Measurements from ENCODE around the gene LANCL3. TPM values are rescaled to one million over a fixed set of nuclear protein-coding genes. Genes with fewer than 3 reads are reported as not detected.
"Not testable (repeated sequence)": the region's sequence is repeated elsewhere in the genome, so short reads cannot be mapped to it uniquely, and the experiment has no call there.

The LANCL3 gene
- total RNA-seq, 2 experiments from 2014 or later: 0.04 to 0.30 TPM

- no peak overlapping the region for H3K4me3 Mint-ChIP-seq
- H3K27me3 Mint-ChIP-seq: peaks cover 17% of the 10 kb centered on the region
- DNase-seq: no peak
- H3K27ac Mint-ChIP-seq: no peak overlapping the region
- no peaks in the 10 kb centered on the region for H3K36me3 Mint-ChIP-seq
- no peaks in the 10 kb centered on the region for H3K4me1 Mint-ChIP-seq
- H3K9me3 Mint-ChIP-seq: no peaks in the 10 kb centered on the region
These were observed 18.6 kb downstream of the LANCL3 start for GRCh38 chrX:37590047-37590446.

- Mint-ChIP-seq H3K27ac (no peak overlapping the region), H3K36me3 (no peaks in the 10 kb centered on the region), H3K9me3 (no peaks in the 10 kb centered on the region), H3K27me3 (peaks cover 12% of the 10 kb centered on the region), H3K4me3 (no peak overlapping the region), H3K4me1 (no peaks in the 10 kb centered on the region)
- DNase-seq: no peak
These were observed 23.4 kb downstream of the LANCL3 start for GRCh38 chrX:37594755-37595382.

- H3K4me3 Mint-ChIP-seq: no peak overlapping the region
- no peak for DNase-seq
- no peak overlapping the region for H3K27ac Mint-ChIP-seq
- peaks cover 12% of the 10 kb centered on the region for H3K27me3 Mint-ChIP-seq
- H3K36me3 Mint-ChIP-seq: no peaks in the 10 kb centered on the region
- H3K9me3 Mint-ChIP-seq: no peaks in the 10 kb centered on the region
- no peaks in the 10 kb centered on the region for H3K4me1 Mint-ChIP-seq
These were observed 28.3 kb downstream of the LANCL3 start for GRCh38 chrX:37599729-37600128.

GRCh38 chrX:37603938-37604409 lies 32.5 kb downstream of the LANCL3 start:
- Mint-ChIP-seq H3K36me3 (no peaks in the 10 kb centered on the region), H3K4me3 (no peak overlapping the region), H3K27ac (no peak overlapping the region), H3K4me1 (no peaks in the 10 kb centered on the region), H3K9me3 (no peaks in the 10 kb centered on the region), H3K27me3 (peaks cover 16% of the 10 kb centered on the region)
- no peak for DNase-seq

- no peaks in the 10 kb centered on the region for H3K4me1 Mint-ChIP-seq
- no peak overlapping the region for H3K27ac Mint-ChIP-seq
- no peak overlapping the region for H3K4me3 Mint-ChIP-seq
- no peaks in the 10 kb centered on the region for H3K36me3 Mint-ChIP-seq
- DNase-seq: no peak
- H3K9me3 Mint-ChIP-seq: no peaks in the 10 kb centered on the region
- peaks cover 14% of the 10 kb centered on the region for H3K27me3 Mint-ChIP-seq
These were observed 35.8 kb downstream of the LANCL3 start for GRCh38 chrX:37607243-37607642.

- Mint-ChIP-seq H3K27me3 (peaks cover 9% of the 10 kb centered on the region), H3K4me1 (no peaks in the 10 kb centered on the region), H3K9me3 (no peaks in the 10 kb centered on the region), H3K27ac (no peak overlapping the region), H3K36me3 (no peaks in the 10 kb centered on the region), H3K4me3 (no peak overlapping the region)
- DNase-seq: no peak
These were observed 36.7 kb downstream of the LANCL3 start for GRCh38 chrX:37608156-37608555.

- H3K9me3 Mint-ChIP-seq: no peaks in the 10 kb centered on the region
- no peak overlapping the region for H3K4me3 Mint-ChIP-seq
- no peaks in the 10 kb centered on the region for H3K4me1 Mint-ChIP-seq
- H3K36me3 Mint-ChIP-seq: no peaks in the 10 kb centered on the region
- H3K27ac Mint-ChIP-seq: no peak overlapping the region
- DNase-seq: no peak
- peaks cover 5% of the 10 kb centered on the region for H3K27me3 Mint-ChIP-seq
These were observed 38.3 kb downstream of the LANCL3 start for GRCh38 chrX:37609727-37610126.

GRCh38 chrX:37613933-37614332 lies 42.5 kb downstream of the LANCL3 start:
- no peak for DNase-seq
- Mint-ChIP-seq H3K27ac (no peak overlapping the region), H3K36me3 (no peaks in the 10 kb centered on the region), H3K4me3 (no peak overlapping the region), H3K4me1 (no peaks in the 10 kb centered on the region), H3K27me3 (no peaks in the 10 kb centered on the region), H3K9me3 (no peaks in the 10 kb centered on the region)

GRCh38 chrX:37627602-37628001 lies 56.1 kb downstream of the LANCL3 start:
- no peaks in the 10 kb centered on the region for H3K4me1 Mint-ChIP-seq
- no peak overlapping the region for H3K4me3 Mint-ChIP-seq
- H3K9me3 Mint-ChIP-seq: no peaks in the 10 kb centered on the region
- DNase-seq: no peak
- no peaks in the 10 kb centered on the region for H3K27me3 Mint-ChIP-seq
- H3K27ac Mint-ChIP-seq: no peak overlapping the region
- no peaks in the 10 kb centered on the region for H3K36me3 Mint-ChIP-seq

- Mint-ChIP-seq H3K27me3 (no peaks in the 10 kb centered on the region), H3K4me1 (no peaks in the 10 kb centered on the region), H3K9me3 (no peaks in the 10 kb centered on the region), H3K36me3 (no peaks in the 10 kb centered on the region), H3K27ac (no peak overlapping the region), H3K4me3 (no peak overlapping the region)
- no peak for DNase-seq
These were observed 66.6 kb downstream of the LANCL3 start for GRCh38 chrX:37638047-37638446.

GRCh38 chrX:37640142-37640541 lies 68.7 kb downstream of the LANCL3 start:
- Mint-ChIP-seq H3K4me1 (no peaks in the 10 kb centered on the region), H3K4me3 (no peak overlapping the region), H3K36me3 (no peaks in the 10 kb centered on the region), H3K27me3 (no peaks in the 10 kb centered on the region), H3K9me3 (no peaks in the 10 kb centered on the region), H3K27ac (no peak overlapping the region)
- no peak for DNase-seq

GRCh38 chrX:37641859-37642258 lies 70.4 kb downstream of the LANCL3 start:
- H3K27ac Mint-ChIP-seq: no peak overlapping the region
- no peaks in the 10 kb centered on the region for H3K9me3 Mint-ChIP-seq
- H3K36me3 Mint-ChIP-seq: no peaks in the 10 kb centered on the region
- no peak for DNase-seq
- H3K4me3 Mint-ChIP-seq: no peak overlapping the region
- H3K27me3 Mint-ChIP-seq: no peaks in the 10 kb centered on the region
- H3K4me1 Mint-ChIP-seq: no peaks in the 10 kb centered on the region

- H3K4me1 Mint-ChIP-seq: no peaks in the 10 kb centered on the region
- H3K36me3 Mint-ChIP-seq: no peaks in the 10 kb centered on the region
- DNase-seq: no peak
- no peak overlapping the region for H3K27ac Mint-ChIP-seq
- H3K4me3 Mint-ChIP-seq: no peak overlapping the region
- no peaks in the 10 kb centered on the region for H3K27me3 Mint-ChIP-seq
- H3K9me3 Mint-ChIP-seq: peaks cover 2% of the 10 kb centered on the region
These were observed 73.2 kb downstream of the LANCL3 start for GRCh38 chrX:37644381-37645305.

- no peaks in the 10 kb centered on the region for H3K4me1 Mint-ChIP-seq
These were observed 74.8 kb downstream of the LANCL3 start for GRCh38 chrX:37646254-37646653.

GRCh38 chrX:37650879-37651278 lies 79.4 kb downstream of the LANCL3 start:
- DNase-seq, H3K27ac Mint-ChIP-seq, H3K4me1 Mint-ChIP-seq, H3K27me3 Mint-ChIP-seq, H3K9me3 Mint-ChIP-seq, H3K36me3 Mint-ChIP-seq, H3K4me3 Mint-ChIP-seq: not testable (repeated sequence)

More at GRCh38 chrX:37646254-37646653, 74.8 kb downstream of the LANCL3 start:
- no peak for DNase-seq
- H3K4me3 Mint-ChIP-seq: no peak overlapping the region
- peaks cover 2% of the 10 kb centered on the region for H3K9me3 Mint-ChIP-seq
- no peak overlapping the region for H3K27ac Mint-ChIP-seq
- H3K27me3 Mint-ChIP-seq: no peaks in the 10 kb centered on the region
- H3K36me3 Mint-ChIP-seq: no peaks in the 10 kb centered on the region
